Heart left ventricle (tissue), 16 donors: ENCODE data around the gene IMMP2L. TPM values are rescaled to one million over a fixed set of nuclear protein-coding genes. Genes with fewer than 3 reads are reported as not detected.

Experiments used
- ATAC-seq, 4 donors: fragments of 200-7000 bp; cut with Tn5 transposase; one replicate each; pipeline ENCODE4 v1.9.1; 2020 to 2022; ENCODE audit warnings: moderate library complexity in 4 of 4, mild to moderate bottlenecking in 3 of 4, moderate number of reproducible peaks in 1 of 4
- DNase-seq, 5 donors: peaks; one replicate each; pipeline ENCODE4 v3.0.0-alpha.2; 2020
- H3K27ac ChIP-seq, 12 donors: fragments of 200-600 bp; sonication (generic) in 4 of 12; one replicate each; pipeline versions ENCODE4 v1.5.0 to v1.8.0; 2016 to 2022; ENCODE audit warnings: mild to moderate bottlenecking in 2 of 12
- H3K27me3 ChIP-seq, 9 donors: fragments of 200-600 bp; sonication (generic) in 2 of 9; one replicate each; pipeline versions ENCODE4 v1.5.1 to v1.8.0; 2016 to 2022; ENCODE audit warnings: mild to moderate bottlenecking in 3 of 9
- H3K36me3 ChIP-seq, 9 donors: fragments of 200-600 bp; sonication (generic) in 2 of 9; one replicate each; pipeline versions ENCODE4 v1.5.0 to v1.8.0; 2018 to 2022; ENCODE audit warnings: mild to moderate bottlenecking in 2 of 9
- H3K4me1 ChIP-seq, 12 donors: fragments of 200-600 bp; sonication (generic) in 4 of 12; one replicate each; pipeline versions ENCODE4 v1.5.0 to v1.8.0; 2016 to 2022; ENCODE audit warnings: mild to moderate bottlenecking in 3 of 12
- H3K4me3 ChIP-seq, 12 donors: fragments of 200-600 bp; sonication (generic) in 4 of 12; one replicate each; pipeline versions ENCODE4 v1.5.0 to v1.8.0; 2017 to 2022; ENCODE audit warnings: mild to moderate bottlenecking in 9 of 12, moderate library complexity in 4 of 12
- H3K9me3 ChIP-seq, 12 donors: fragments of 200-600 bp; sonication (generic) in 4 of 12; one replicate each; pipeline versions ENCODE4 v1.5.0 to v1.8.0; 2016 to 2022; ENCODE audit warnings: mild to moderate bottlenecking in 1 of 12
- POLR2A ChIP-seq, 2 donors: fragments of 450-650 bp; IDR thresholded peaks; one replicate each; pipeline ENCODE4 v1.6.1; 2017; ENCODE audit warnings: antibody characterized with exemption in 2 of 2, mild to moderate bottlenecking in 2 of 2, moderate library complexity in 2 of 2
- WGBS, 4 donors: extraction: QIAGEN DNeasy Blood & Tissue Kit in 2 of 4; methylation state at CpG; one replicate each; pipeline versions ENCODE4 v1.1.5 to v1.1.7; 2013 to 2018; 5-methylcytosine and 5-hydroxymethylcytosine counted together
- intact Hi-C, 10 donors: fragments of 100-400 bp; cut with DNase I; formaldehyde crosslinking; loops; one replicate each; pipeline versions ENCODE4 v1.11.1 to v1.14.2; 2022
- polyA plus RNA-seq, 2 donors: library from polyadenylated mRNA; stranded (reverse); fragments of 200-250 nt; gene quantifications; one replicate each; pipeline ENCODE4 v1.2.3, GENCODE V29; 2013
- total RNA-seq, 9 donors: library from RNA; depleted of rRNA in 2 of 9; stranded (reverse); fragments of >200 nt in 2 of 9; fragmentation: NEBNext Ultra II Directional in 3 of 9; extraction: Animal tissue kit (Norgen Biotek cat#: 25700) in 3 of 9; gene quantifications; one replicate each; pipeline versions ENCODE4 v1.1.0 to v1.2.4, GENCODE V29; 2016 to 2023
- TF ChIP-seq, protein P1 (sequence below), 12 donors: fragments of 200-600 bp; sonication (generic) in 4 of 12; IDR thresholded peaks; one replicate each; pipeline versions ENCODE4 v1.5.0 to v1.8.0; 2018 to 2022; ENCODE audit warnings: antibody characterized with exemption in 12 of 12, mild to moderate bottlenecking in 5 of 12
- donor health status: ischemic (EF 13 %, LVEDD 7.1; RV severe dilation, severe dysfunction).
- donor health status: healthy with polysubstance abuse.
- donor health status: DM: no; HTN: yes; CAD: no.
- donor health status: DM: no; HTN: no; CAD: no.
- donor health status: ischemic (EF 25% LVEDD 6.9; RV normal size, moderate dysfunction).
- donor health status: ischemic (EF 25% LVEDD 5.7; RV mildly dilated, moderate dysfunction).
- donor health status: healthy.
- donor health status: DM: yes; HTN: yes; CAD: no.
- donor health status: ischemic (EF 35%, LVEDD 5.7; RV mildly dilated, moderate dysfunction).
- donor health status: nonischemic (EF 11% LVEDD 7.7; RV severe dilation, severe dysfunction).
- donor health status: DM: yes; HTN: yes; CAD: no.
- donor health status: PGD.
- donor health status: ischemic (EF 29% LVEDD 5.4; RV normal size, mild dysfunction).
- donor health status: nonischemic (EF 23%, LVEDD 6.1; RV moderate dilation, normal function).

The IMMP2L gene
- total and polyA plus RNA-seq, 11 donors: 5.1 to 17.2 (median 15.9) TPM

DNA sequence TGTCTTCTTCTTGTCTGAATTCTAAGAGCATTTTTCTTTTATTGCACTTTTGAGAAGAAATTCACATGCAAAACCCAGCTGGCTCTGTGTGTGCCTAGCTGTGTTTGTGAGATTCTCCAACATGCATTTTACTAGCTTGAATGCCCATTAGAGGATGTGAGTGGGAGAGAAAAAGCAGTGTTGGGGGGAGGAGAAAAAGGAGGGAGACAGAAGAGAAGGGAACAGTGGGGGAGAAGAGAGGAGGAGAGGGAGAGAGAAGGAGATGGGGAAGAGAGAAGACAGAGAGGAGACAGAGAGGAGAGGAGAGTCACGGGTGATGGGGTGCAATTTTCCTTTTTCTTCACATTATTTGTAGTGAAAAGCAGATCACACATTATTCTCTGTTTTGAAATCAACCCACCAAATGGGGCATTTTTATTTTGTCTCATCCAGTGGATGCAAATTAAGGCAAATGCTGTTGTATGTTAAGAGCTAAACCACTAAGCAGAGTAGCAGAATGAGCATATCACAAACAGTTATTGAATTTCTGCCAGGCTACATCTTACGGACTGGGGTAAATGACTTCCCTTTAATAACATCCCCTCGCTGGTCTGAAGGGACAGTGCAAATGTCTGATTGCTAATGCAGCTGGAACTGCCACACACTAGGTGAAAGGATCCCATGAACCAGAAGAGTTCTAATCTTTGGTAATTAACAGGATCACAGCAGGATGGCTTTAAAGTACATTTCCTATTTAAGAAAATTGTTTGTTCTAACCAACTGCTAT lies 470.5 kb downstream of the IMMP2L start:
- TF ChIP-seq, protein P1, sequence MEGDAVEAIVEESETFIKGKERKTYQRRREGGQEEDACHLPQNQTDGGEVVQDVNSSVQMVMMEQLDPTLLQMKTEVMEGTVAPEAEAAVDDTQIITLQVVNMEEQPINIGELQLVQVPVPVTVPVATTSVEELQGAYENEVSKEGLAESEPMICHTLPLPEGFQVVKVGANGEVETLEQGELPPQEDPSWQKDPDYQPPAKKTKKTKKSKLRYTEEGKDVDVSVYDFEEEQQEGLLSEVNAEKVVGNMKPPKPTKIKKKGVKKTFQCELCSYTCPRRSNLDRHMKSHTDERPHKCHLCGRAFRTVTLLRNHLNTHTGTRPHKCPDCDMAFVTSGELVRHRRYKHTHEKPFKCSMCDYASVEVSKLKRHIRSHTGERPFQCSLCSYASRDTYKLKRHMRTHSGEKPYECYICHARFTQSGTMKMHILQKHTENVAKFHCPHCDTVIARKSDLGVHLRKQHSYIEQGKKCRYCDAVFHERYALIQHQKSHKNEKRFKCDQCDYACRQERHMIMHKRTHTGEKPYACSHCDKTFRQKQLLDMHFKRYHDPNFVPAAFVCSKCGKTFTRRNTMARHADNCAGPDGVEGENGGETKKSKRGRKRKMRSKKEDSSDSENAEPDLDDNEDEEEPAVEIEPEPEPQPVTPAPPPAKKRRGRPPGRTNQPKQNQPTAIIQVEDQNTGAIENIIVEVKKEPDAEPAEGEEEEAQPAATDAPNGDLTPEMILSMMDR (IDR thresholded peaks at IDR 0.05): no peak
- TF ChIP-seq POLR2A (IDR thresholded peaks at IDR 0.05): no peak
- Histone ChIP-seq H3K4me1 (peaks cover 0 to 27% (median 8%) of the 10 kb centered on the region in 12 donors), H3K36me3 (no peaks in the 10 kb centered on the region), H3K27ac (peak overlapping the region in 1 of 12 donors; percentile 3), H3K27me3 (no peaks in the 10 kb centered on the region), H3K4me3 (peak overlapping the region in 11 of 12 donors; percentile 30 to 63 (median 50)), H3K9me3 (no peaks in the 10 kb centered on the region)
- peak in 3 of 4 donors; percentile 33 to 45 (median 40) for ATAC-seq
- no peak for DNase-seq
- intact Hi-C loops: loop anchor here in 9 of 10 donors (2.0 to 10.0 kb wide), 8 partner anchors 393 to 646 kb away; no protein-coding TSS in a partner anchor
- 11 to 21% (median 17%) methylated on average over 3 of the region's 3 CpGs for WGBS, 4 donors

DNA sequence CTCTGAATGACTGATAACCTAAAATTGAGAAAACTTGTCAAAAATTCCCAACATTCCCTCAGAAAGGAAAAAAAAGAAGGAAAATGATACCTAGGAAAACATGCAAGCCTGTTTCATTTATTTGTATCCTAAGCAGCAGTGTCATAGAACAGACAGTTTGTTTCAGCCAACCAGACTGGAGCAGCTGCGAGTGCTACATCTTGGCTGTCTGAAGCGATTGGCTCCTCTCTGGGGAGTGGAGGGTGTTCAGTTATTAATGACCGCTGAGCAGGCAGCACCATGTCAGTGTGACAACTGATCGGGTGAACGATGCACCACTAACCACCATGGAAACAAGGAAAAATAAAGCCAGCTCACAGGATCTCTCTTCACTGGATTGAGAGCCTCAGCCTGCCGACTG lies 471.4 kb downstream of the IMMP2L start, which contains the start of gene LRRN3:
Gene LRRN3 (plus strand): TSS at position 282 of the 400 bp plus-strand sequence. CDS start 31,646 bp downstream, outside the sequence.
- peak within 1 kb of the TSS; percentile 30 to 63 (median 50) for H3K4me3 ChIP-seq
- H3K9me3 ChIP-seq: no peaks in the 10 kb centered on the region
- no peaks in the 10 kb centered on the region for H3K27me3 ChIP-seq
- H3K27ac ChIP-seq: peak within 1 kb of the TSS in 1 of 12 donors; percentile 3
- ATAC-seq: peak; percentile 96 to 99 (median 97)
- peak; percentile 25 to 64 (median 53) for DNase-seq
- intact Hi-C loops: loop anchor here in 9 of 10 donors (2.0 to 10.0 kb wide), 8 partner anchors 394 to 646 kb away; no protein-coding TSS in a partner anchor
- WGBS, 4 donors: 9 to 15% (median 11%) methylated on average over 6 of the region's 6 CpGs
- peaks cover 0 to 27% (median 8%) of the 10 kb centered on the region in 12 donors for H3K4me1 ChIP-seq
- TF ChIP-seq, protein P1 (IDR thresholded peaks at IDR 0.05): no peak
- peak in 1 of 2 donors; percentile 26 for TF ChIP-seq POLR2A (IDR thresholded peaks at IDR 0.05)
- H3K36me3 ChIP-seq: no peaks in the 10 kb centered on the region

DNA sequence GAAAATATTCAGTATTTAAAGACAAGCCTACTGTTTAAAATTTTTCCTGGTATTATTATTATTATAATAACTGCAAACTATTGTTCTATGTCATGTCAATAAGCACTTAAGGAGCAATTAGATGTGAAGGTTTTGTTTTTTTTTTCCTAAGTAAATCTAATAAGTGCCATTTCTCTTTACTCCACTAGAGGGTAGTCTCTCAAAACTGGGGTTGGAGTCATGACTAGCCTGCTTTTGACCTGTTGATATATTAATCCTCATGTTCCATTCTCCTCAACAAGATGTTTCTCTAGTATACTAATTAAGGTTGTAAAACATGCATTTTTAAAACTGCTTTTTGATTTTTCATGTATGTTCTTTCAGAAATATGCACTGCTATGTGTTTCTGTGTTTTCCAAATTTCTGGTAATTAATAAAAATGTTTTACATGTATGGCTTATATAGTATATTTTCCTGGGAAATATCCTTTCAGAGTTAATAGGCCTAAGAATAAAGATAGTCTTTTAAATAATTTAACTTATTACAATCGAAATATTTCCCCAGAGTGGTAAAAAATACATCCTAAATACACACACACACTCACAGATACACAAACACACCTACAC lies 472.4 kb downstream of the IMMP2L start:
- DNase-seq: no peak
- Histone ChIP-seq H3K27me3 (no peaks in the 10 kb centered on the region), H3K9me3 (no peaks in the 10 kb centered on the region), H3K27ac (no peak overlapping the region), H3K4me1 (peaks cover 0 to 27% (median 8%) of the 10 kb centered on the region in 12 donors), H3K36me3 (no peaks in the 10 kb centered on the region), H3K4me3 (no peak overlapping the region)
- intact Hi-C loops: loop anchor here (2.0 to 10.0 kb wide), 8 partner anchors 395 to 647 kb away; no protein-coding TSS in a partner anchor
- WGBS, 4 donors: 19 to 28% (median 24%) methylated on average over 1 of the region's 1 CpG
- TF ChIP-seq, protein P1 (IDR thresholded peaks at IDR 0.05): peak; percentile 66 to 86 (median 76)
- TF ChIP-seq POLR2A (IDR thresholded peaks at IDR 0.05): no peak
- ATAC-seq: peak in 3 of 4 donors; percentile 37 to 81 (median 57)

DNA sequence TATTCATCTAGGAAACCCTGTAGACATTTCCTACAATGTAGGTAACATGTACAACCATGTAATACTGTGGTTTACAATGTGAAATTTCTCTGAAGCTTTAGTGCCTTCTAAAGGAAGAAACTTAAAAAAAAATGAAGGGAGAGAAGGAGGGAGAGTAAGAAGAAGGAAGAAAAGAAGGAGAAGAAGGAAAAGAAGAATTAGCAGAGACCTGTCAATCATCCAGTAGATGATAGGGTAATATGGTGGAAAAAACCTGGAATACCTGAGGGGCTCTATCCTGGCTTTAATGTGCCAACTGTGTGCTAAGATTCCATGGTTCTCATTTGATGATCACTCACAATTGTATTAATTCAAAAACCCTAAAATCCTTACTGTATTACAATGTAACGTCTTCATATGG lies 474.0 kb downstream of the IMMP2L start:
- no peak for ATAC-seq
- TF ChIP-seq, protein P1 (IDR thresholded peaks at IDR 0.05): no peak
- TF ChIP-seq POLR2A (IDR thresholded peaks at IDR 0.05): no peak
- no peaks in the 10 kb centered on the region for H3K36me3 ChIP-seq
- no peak for DNase-seq
- no peak overlapping the region for H3K27ac ChIP-seq
- H3K9me3 ChIP-seq: no peaks in the 10 kb centered on the region
- intact Hi-C loops: loop anchor here in 3 of 10 donors (2.0 to 5.0 kb wide), 2 partner anchors 398 to 399 kb away; no protein-coding TSS in a partner anchor
- peaks cover 0 to 27% (median 11%) of the 10 kb centered on the region in 12 donors for H3K4me1 ChIP-seq
- H3K4me3 ChIP-seq: no peak overlapping the region
- WGBS, 4 donors: 91 to 100% (median 97%) methylated on average over 1 of the region's 1 CpG
- H3K27me3 ChIP-seq: no peaks in the 10 kb centered on the region
